Measurements from ENCODE around the gene TSPAN7. TPM values are rescaled to one million over a fixed set of nuclear protein-coding genes. Genes with fewer than 3 reads are reported as not detected.

The TSPAN7 gene
- total RNA-seq, 2 experiments from 2014 or later = not detected

DNA sequence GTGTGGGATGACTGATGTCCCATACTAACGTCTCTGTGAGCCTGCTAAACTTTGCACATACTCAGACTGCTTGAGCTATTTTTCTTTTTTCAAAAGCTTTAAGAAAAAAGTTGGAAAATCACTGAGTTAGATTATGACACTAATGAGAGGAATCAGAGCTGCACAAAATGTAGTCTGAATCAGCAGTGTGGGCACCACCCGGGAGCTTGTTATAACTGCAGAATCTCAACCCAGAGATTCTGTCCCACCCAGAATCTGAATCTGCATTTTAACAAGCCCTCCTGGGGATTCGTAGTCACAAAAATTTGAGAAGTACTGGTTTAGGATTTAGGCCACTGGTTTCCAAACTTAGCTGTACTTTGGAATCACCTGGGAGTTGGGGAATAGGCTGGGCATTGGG, 137.8 kb downstream of the TSPAN7 start:
- CTCF ChIA-PET = no interaction called here
- H3K27me3 Mint-ChIP-seq = no peaks in the 10 kb centered on the region
- no peak overlapping the region for H3K4me3 Mint-ChIP-seq
- H3K27ac Mint-ChIP-seq = no peak overlapping the region
- no peak for DNase-seq
- H3K9me3 Mint-ChIP-seq (ENCODE audit: low read depth) = no peaks in the 10 kb centered on the region
- ATAC-seq = no peak
- H3K36me3 Mint-ChIP-seq = no peaks in the 10 kb centered on the region
- peaks cover 14% of the 10 kb centered on the region for H3K4me1 Mint-ChIP-seq

DNA sequence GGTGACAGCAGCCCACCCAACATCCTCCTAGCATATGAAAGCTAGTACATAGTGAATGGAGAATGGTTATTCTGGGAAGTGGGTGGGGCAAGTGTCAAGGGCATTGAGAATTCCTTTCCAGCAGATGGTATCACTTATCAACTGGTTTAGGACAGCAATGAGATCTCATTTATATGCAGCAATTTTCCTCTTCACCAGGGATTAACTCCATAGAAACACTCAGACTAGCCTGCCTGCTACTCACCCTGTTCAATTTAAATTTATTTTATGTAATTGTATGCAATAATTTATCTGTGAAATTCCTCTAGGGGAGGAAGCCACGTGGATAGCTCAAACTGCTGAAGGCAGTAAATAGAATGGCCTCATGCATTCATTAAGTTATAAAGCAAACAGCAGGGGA, 138.4 kb downstream of the TSPAN7 start:
- ATAC-seq (no peak), DNase-seq (no peak)
- no peak overlapping the region for H3K4me3 Mint-ChIP-seq
- H3K36me3 Mint-ChIP-seq = no peaks in the 10 kb centered on the region
- H3K9me3 Mint-ChIP-seq (ENCODE audit: low read depth) = no peaks in the 10 kb centered on the region
- no peaks in the 10 kb centered on the region for H3K27me3 Mint-ChIP-seq
- no peak overlapping the region for H3K27ac Mint-ChIP-seq
- peaks cover 19% of the 10 kb centered on the region for H3K4me1 Mint-ChIP-seq
- CTCF ChIA-PET = no interaction called here

DNA sequence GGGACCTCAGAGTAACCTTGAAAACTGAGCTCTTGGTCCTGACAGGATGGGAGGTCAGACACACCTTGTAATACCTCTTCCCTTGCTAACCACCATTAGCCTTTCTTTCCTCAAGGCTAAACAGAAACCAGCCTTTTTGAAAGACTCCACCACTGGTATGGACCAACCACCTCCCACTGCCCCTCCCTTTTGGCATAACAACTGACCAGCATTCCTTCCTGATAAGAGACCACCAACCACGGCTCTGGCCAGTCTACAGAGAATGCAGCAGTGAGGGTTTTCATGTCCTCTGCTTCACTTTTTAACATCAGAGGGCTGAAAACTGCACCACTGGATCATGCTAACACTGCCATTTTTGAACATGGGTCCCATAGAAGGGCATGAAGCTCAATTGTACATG, 139.7 kb downstream of the TSPAN7 start:
- DNase-seq (no peak), ATAC-seq (no peak)
- H3K36me3 Mint-ChIP-seq = no peaks in the 10 kb centered on the region
- H3K9me3 Mint-ChIP-seq (ENCODE audit: low read depth) = no peaks in the 10 kb centered on the region
- H3K27me3 Mint-ChIP-seq = no peaks in the 10 kb centered on the region
- H3K27ac Mint-ChIP-seq = no peak overlapping the region
- H3K4me3 Mint-ChIP-seq = no peak overlapping the region
- peaks cover 20% of the 10 kb centered on the region for H3K4me1 Mint-ChIP-seq
- CTCF ChIA-PET = no interaction called here

DNA sequence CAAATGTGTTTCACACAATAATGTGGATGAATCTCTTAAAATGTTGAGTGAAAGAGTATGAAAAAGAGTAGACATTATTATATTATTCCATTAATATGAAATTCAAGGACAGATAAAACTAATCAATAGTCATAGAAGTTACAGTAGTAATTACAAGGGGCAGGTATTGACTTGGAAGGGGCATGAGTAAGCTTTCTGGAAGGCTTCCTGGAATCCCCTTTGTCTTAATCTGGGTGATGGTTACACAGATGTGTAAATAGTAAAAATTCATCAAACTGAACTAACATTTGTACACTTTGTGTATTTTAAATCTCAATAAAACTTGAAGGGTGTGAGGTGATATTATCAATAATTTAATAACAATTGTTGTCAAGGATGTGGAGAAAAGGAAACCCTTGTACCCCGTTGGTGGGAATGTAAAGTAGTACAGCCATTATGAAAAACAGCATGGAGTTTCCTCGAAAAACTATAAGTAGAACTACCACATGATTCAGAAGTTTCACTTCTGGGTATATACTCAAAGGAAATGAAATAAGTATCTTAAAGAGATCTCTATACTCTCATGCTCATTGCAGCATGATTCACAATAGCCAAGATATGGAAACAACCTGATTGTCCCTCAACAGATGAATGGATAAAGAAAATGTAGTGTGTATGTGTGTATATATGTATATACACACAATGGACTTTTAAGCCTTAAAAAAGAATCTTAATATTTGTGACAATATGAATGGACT, 143.0 kb downstream of the TSPAN7 start:
- peaks cover 3% of the 10 kb centered on the region for H3K27me3 Mint-ChIP-seq
- DNase-seq (no peak), ATAC-seq (peak; percentile 42)
- peaks cover 20% of the 10 kb centered on the region for H3K4me1 Mint-ChIP-seq
- H3K9me3 Mint-ChIP-seq (ENCODE audit: low read depth) = no peaks in the 10 kb centered on the region
- H3K4me3 Mint-ChIP-seq = no peak overlapping the region
- peak overlapping the region; percentile 59 for H3K27ac Mint-ChIP-seq
- H3K36me3 Mint-ChIP-seq = no peaks in the 10 kb centered on the region
- CTCF ChIA-PET = no interaction called here

DNA sequence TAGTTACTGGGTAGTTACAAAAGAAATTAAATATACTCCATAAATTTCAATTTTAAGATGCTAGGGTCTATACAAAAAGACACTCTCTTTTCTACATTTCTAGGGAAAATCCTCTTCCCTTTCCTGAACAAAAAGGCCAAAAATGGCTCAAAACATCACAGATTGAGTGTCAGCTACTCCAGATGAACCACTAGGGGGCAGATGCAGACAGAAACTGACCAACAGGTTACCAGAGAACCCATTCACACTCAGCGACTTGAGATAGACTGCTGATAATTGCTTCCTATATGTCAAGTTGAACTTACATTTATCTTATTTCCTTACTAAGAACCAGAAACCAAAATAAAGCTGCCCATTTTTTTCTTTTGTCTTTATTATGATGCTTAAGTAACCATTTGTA, 156.5 kb downstream of the TSPAN7 start:
- H3K9me3 Mint-ChIP-seq (ENCODE audit: low read depth) = peaks cover 4% of the 10 kb centered on the region
- DNase-seq (no peak), ATAC-seq (no peak)
- H3K4me1 Mint-ChIP-seq = peaks cover 4% of the 10 kb centered on the region
- H3K4me3 Mint-ChIP-seq = no peak overlapping the region
- H3K27me3 Mint-ChIP-seq = no peaks in the 10 kb centered on the region
- no peak overlapping the region for H3K27ac Mint-ChIP-seq
- CTCF ChIA-PET = no interaction called here
- no peaks in the 10 kb centered on the region for H3K36me3 Mint-ChIP-seq

DNA sequence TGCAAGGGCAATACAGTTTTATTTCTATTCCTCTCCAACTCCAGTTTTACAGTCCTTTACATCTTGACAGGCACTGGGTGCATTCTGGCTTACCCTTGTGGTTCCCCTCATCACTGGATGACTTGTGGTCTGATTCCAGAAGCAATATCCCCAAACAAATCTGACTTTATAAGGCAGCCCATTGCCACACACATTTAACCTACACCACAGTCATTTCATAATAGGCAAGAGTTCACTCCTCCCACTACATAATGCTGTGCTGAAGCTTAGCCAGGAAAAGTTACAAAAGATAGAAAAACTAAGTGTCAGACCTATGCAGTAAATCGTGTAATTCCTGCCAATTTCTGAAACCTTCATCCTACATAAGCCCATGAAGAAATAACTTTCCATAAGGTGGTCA, 157.0 kb downstream of the TSPAN7 start:
- no peak overlapping the region for H3K4me3 Mint-ChIP-seq
- CTCF ChIA-PET = no interaction called here
- peaks cover 4% of the 10 kb centered on the region for H3K9me3 Mint-ChIP-seq (ENCODE audit: low read depth)
- H3K27me3 Mint-ChIP-seq = no peaks in the 10 kb centered on the region
- DNase-seq (no peak), ATAC-seq (no peak)
- H3K36me3 Mint-ChIP-seq = no peaks in the 10 kb centered on the region
- peaks cover 4% of the 10 kb centered on the region for H3K4me1 Mint-ChIP-seq
- H3K27ac Mint-ChIP-seq = no peak overlapping the region

DNA sequence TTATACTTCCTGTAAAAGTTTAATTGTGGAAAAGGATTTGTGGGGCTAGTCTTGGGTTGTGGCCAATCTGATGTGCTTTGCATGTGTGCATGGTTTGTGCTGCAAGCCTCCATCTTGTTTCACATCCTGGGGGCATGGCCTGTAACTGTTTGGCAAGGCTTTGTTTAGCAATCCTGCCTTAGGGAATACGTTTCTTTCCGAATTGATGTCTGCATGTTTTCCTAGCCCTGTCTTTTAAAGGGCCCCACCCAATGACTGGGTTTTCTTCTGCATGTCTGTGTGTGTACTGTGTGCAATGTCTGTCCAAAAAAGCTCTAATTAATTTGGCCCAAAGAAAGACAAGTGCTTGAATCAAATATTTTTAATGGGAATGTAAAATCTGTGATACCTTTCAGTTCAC, 165.3 kb downstream of the TSPAN7 start:
- no peaks in the 10 kb centered on the region for H3K27me3 Mint-ChIP-seq
- no peak overlapping the region for H3K4me3 Mint-ChIP-seq
- no peaks in the 10 kb centered on the region for H3K36me3 Mint-ChIP-seq
- ATAC-seq = no peak
- H3K27ac Mint-ChIP-seq = no peak overlapping the region
- DNase-seq = no peak
- no peaks in the 10 kb centered on the region for H3K9me3 Mint-ChIP-seq (ENCODE audit: low read depth)
- H3K4me1 Mint-ChIP-seq = peaks cover under 1% of the 10 kb centered on the region
- CTCF ChIA-PET = no interaction called here

DNA sequence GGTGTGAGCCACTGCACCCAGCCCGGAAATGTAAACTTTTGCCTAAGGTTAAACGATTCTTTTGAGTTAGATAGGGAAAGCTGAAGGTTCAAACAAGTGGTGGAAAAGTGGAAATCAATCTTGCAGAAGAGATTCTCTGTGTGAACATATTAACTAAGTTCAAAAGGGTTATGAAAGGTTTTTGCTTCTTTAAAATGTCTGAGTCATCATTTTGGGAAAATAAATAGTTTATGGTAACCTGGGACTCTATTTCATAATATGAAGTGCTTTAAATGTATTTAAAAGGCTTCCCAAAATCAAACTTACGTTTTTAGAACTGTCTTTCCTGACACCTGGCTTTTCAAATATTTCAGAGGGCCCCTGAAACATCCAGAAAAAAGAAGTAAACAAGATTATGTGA, 166.3 kb downstream of the TSPAN7 start:
- no peaks in the 10 kb centered on the region for H3K36me3 Mint-ChIP-seq
- no peak for ATAC-seq

DNA sequence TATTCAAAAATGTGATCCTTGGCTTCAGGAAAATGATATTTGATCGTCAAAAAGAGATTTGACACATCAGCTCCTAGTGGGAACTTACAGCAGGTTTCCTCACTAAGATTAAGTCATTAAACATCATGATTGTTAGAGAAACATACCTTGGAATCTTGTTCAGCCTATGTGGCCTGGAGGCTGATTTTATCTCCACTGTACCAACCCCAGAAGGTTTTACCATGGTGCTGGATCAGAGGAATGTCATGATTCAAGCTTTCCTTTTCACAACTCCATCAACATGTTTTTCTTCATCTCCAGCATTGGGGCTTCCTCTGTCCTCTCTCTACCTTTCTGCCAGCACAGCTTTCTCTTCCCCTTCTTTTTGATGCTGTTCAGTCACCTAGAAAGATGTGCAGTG, 171.5 kb downstream of the TSPAN7 start:
- Mint-ChIP-seq H3K4me3 (no peak overlapping the region), H3K9me3 (ENCODE audit: low read depth) (no peaks in the 10 kb centered on the region), H3K4me1 (no peaks in the 10 kb centered on the region), H3K36me3 (no peaks in the 10 kb centered on the region), H3K27ac (no peak overlapping the region), H3K27me3 (peaks cover 6% of the 10 kb centered on the region)
- CTCF ChIA-PET = no interaction called here
- no peak for DNase-seq
- ATAC-seq = no peak

More for the DNA sequence above, 166.3 kb downstream of the TSPAN7 start:
- CTCF ChIA-PET = no interaction called here
- Mint-ChIP-seq H3K4me3 (no peak overlapping the region), H3K4me1 (no peaks in the 10 kb centered on the region), H3K27ac (no peak overlapping the region), H3K9me3 (ENCODE audit: low read depth) (no peaks in the 10 kb centered on the region), H3K27me3 (no peaks in the 10 kb centered on the region)
- no peak for DNase-seq

Other genes with a start within 250 kb of the TSPAN7 start
- 1 to 10 TPM; 4.2 to 6.1 TPM for gene RPGR, start 234.0 kb upstream of the TSPAN7 start, total RNA-seq
- gene OTC, start 208.9 kb upstream of the TSPAN7 start, total RNA-seq = not detected
- gene MID1IP1, start 239.9 kb downstream of the TSPAN7 start, total RNA-seq = 10 to 100 TPM; 57.9 to 77.7 TPM

All from activated CD8-positive, alpha-beta memory T cell treated with anti-CD3 and anti-CD28 coated beads, Interleukin-2, amount 10 ng/mL, durations not matched to agents 7 days and 5 days (primary cell).